LoVo (cell line): Measurements from ENCODE around the gene SLC66A1.

Experiments
- DNase-seq: peaks from one replicate; pipeline ENCODE4 v3.0.0-alpha.2; 2016; ENCODE audit warnings: low spot score

SLC66A1 gene

DNA sequence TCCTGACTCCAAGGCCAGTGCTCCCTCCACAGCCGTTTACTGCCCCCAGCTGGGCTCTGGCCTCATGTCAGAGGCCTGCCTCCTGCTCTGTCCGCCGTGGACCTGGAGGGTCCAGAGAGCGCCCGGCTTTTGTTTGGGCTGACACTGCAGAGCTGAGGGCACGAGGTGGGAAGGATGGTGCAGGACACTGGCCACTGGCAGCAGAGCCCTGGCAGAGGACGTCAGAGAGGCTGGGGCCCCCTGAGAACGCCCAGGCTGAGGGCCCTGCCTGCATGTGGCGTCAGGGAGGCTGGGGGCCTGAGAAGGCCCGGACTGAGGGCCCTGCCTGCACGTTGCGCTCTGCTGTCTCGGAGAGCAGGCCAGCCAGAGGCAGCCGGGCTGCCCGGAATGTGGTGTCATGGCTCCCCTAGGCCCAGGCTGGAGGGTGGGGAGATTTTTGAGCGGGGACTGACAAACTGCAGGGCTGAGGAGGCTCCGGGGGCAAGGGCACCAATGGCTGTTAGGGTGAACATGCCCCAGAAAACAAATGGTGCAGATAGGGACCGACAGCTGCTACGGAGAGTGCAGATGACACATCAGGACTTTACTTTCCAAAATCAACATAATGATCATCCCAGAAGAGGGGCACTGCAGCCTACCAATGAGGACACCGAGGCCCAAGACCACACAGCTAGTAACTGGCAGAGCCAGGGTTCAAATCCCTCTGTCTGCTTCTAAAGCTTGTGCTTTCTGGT lies 31.7 kb downstream of the SLC66A1 start:
- no peak for DNase-seq

DNA sequence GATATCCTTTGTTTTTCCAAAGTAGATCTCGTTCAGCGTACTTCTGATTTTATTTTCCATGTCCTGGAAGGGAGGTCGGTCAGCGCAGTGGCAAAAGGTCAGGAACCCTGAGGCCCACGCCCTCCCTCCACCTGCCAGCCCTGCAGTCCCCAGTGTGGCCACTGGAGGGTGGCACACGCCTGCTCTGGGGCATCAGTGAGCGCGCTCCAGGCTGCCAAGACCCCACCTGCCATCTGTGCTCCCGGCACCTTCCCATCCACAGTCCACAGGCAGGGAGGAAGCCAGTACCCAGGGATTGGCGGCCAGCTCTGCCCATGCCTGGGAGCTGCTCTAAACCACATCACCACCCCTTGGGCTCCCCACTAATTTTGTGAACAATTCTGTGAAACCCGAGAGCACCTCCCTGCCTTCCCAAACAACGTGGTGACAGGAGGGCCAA lies 32.3 kb downstream of the SLC66A1 start:
- DNase-seq: peak; percentile 5

DNA sequence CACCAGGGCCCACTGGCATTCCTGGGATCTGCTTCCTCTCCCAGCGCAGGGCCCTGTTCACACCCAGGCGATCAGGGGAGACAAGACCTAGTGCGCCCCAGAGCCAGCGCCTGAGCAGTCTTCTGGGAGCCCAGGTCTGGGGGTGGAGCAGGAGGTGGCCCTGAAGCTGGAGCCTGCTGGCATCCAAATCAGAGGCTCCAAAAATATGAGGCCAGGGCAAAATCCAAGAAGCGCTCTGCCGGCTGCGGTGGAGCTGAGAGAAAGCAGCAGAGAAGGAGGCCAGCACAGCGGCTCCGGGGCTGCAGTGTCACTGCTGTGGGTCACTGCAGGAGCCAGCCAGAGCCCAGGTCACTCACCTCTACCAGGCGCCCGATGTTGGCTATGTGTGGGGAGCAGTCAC lies 32.7 kb downstream of the SLC66A1 start:
- DNase-seq: no peak

DNA sequence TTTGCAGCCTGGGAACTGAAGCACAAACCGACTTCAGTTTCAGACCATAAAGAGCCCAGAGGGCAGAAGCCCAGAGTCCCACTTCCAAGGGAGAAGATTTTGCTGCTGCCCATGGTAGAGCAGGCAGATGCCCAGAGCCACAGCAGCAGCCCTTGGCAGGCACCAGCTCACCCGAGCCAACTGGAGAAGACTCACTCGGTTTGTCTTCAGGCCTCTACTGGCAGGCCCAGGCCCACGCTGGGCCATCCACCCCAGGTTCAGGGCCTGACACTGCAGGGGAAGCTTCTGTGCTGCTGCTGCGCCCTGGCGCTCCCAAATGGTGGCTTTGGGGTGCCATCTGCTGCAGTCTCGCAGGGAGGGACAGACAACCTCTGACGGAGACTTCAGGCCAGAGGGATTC lies 33.3 kb downstream of the SLC66A1 start:
- no peak for DNase-seq

DNA sequence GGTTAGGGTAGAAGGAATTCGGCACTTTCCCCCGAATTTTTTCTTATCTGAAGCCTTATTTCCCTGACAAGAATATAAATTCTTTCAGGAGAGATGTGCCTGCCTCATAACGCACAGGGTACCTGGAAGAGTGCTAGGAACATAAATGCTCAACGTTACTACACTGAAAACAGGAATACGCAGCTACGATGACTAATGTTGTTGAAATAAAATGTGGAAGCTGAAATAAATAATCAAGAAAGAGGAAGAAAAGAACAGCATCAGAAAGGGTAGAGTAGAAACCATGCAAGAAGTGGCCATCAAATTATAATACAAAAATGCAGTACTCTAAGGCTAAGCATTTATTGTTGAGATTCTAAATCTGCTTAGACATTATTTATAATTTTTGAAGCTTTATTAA lies 33.9 kb downstream of the SLC66A1 start:
- no peak for DNase-seq

DNA sequence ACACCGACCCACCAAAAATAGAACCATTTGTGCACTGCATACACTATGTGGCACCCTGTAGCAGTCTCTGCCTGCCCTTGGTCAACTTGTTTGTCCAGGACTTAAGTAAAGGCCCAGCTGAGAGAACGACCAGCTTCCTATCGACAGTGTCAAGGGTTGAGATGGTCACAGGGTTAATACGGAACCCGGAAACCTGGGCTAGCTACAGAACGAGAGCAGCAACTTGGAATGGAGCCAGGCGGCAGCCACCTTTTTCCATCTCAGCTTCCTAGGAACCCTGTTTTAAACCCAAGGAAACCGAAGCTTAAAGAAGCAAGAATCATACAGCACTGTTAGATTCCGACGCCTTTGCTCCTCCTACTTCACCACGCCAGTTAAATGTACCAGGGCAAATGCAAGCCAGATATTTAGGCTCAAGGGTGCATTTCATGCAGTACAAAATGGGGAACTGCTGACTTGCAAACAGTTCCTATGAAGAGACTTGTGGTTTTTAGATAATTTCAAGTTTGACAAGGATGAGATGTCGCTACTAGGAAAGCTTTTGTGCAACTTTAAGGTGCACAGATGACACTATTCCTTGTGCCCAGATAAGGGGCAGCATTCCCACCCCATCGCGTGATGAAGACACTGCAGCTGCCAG lies 35.5 kb downstream of the SLC66A1 start:
- no peak for DNase-seq

DNA sequence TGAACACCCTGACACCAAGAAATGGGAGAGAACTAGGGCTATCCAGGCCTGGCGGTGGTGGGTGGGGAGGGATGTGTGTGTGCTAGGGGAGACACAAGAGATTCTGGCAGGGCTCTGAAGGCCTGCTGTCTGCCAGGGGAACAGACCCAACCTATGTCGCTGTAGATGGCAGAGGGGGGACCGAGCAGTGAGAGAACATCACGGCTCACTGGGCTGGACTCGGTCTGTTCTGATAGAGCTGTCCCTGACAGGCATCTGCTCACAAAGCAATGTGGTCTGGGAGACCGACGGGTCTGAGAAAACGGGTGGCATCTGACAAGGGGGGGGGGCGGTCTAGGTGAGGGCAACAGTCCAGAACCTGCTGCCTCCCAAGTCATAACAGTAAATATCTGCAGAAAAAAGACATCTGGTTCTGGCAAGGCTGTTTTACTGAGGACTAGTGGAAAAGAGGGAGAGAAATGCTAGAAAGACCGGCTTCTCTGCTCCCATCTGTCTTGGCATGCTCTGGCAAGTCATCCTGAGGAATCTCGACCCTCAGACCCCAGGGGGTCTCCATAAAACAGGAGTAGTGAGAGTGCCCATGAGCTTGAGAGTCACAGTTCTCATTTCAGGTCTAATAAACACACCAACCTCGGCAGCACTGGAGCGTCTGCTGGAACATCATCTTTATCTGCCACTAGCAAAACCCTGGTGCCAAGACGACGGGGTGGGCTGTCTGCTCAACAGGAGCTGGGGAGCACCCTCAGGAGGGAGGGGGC lies 36.5 kb downstream of the SLC66A1 start:
- DNase-seq: no peak

DNA sequence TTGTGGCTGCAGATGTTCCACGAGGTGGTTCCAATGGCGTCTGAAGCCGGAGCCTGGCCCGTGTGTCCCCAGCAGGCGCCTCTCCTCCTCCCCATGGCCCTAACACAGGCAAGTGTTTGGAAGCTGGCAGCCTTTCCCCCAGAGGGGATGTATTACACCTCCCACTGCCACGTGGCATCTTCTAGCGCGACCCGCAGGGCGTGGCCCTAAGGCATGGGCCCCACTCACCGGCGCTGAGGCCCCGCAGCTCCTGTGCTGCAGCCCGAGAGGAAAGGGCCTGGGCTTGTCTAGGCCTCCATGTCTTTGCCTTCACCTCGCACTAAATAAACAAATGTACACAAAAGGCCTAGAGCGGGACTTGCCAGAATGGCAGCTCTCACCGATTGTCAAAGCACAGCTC lies 37.9 kb downstream of the SLC66A1 start:
- no peak for DNase-seq

DNA sequence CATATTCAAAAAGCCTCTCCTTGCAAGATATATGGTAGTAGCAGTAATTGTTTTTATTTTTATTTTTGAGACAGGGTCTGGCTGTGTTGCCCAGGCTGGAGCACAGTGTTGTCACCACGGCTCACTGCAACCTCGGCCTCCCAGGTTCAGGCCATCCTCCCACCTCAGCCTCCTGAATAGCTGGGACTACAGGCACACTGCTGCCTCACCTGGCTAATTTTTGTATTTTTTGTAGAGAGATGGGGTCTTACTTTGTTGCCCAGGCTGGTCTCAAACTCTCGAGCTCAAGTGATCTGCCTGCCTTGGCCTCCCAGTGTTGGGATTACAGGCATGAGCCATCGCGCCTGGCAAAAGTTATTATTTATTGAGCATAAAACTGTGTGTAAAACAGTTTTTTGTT lies 38.4 kb downstream of the SLC66A1 start:
- no peak for DNase-seq

DNA sequence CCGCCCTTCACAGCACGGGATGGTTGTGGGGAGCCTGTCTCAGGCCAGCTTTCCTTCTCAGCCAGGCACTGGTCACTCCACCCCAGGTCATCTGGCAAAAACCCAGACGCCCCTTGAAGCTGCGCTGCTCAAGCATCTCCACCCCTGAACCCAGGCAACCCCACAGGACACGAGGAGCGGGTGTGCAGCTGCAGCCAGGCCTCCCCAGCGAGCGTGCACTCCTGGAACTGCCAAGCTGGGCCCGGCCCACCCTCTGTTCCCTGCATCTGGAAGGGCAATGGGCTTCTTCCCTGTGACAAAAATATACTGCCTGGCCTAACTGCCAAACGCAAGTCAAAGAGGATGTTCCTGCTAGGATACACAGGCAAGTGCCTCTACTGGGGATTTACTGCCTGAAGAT lies 39.7 kb downstream of the SLC66A1 start:
- no peak for DNase-seq

DNA sequence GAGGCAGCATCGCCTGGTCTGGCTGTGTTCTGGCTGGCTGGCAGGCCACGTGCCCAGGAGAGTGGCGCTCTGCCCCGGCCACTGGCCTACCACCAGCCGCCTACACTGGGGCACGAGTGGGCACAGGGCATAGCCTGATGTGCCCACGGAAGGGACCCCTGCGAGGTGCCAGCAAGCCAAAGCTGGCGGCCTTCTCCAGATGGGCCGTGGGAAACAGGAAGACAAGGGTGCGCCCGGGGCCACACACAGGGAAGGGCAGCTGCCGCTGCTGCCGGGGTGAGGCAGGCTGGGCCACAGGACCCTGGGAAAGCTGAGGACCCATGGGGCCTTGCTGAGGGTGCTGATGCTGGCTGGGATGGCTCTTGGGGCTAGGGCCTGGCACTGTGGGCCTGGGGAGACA lies 40.7 kb downstream of the SLC66A1 start:
- DNase-seq: no peak

DNA sequence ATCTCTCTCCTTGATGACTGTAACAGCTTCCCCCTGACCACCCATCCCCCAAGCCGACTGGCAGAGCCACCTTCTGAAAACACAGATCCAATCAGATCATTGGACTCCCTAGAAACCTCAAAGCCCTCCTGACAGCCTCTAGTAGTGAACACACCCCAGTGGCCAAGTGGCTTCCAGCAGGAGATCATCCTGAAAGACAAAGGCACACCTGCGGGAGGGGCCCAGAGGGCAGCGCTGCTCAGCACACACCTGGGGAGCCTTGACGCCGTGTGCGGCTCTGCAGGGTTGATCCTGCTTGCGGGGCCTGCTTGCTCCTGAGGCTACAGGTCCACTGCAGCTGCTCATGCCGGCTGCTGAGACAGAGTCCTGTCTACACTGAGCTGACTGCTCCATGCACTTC lies 41.5 kb downstream of the SLC66A1 start:
- no peak for DNase-seq

DNA sequence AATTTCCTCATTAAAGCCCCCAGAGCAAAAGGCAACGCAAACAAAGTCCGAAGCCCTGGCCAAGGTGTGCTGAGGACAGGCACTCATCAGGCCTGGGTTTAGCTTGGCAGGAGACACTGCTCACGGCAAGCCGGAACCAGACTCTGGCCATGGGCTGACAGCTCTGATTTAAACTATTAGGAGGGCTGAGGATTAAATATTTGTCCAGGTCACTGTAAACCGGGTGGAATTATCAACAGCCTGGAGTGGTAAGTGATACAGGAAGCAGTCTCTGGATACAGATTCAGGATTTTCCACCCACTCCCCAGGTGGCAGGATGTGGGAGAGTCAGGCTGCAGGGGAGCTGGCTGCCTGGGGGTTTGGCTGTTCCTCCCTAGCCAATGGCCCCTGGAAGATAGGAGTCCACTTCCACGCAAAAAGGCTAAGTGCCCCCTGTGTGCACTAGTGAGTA lies 42.4 kb downstream of the SLC66A1 start:
- DNase-seq: no peak

DNA sequence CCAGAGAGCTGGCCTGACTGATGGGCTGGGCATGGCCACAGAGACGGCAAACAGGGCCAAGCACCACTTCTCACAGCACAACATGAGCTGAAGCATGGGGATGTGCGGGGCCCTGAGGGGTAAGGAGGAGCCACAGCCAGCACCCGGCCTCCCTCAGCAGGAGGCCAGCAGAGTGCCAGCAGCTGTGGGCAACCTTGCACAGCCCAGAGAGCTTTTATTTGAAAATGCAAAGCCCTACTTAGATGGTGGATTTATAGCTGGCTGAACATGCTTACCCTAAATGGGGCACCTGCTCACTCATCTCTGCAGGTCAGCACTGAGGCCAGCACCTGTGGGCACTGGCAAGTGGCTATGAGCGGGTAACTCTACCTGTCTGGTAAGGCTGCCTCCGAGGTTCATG lies 44.1 kb downstream of the SLC66A1 start:
- DNase-seq: no peak

DNA sequence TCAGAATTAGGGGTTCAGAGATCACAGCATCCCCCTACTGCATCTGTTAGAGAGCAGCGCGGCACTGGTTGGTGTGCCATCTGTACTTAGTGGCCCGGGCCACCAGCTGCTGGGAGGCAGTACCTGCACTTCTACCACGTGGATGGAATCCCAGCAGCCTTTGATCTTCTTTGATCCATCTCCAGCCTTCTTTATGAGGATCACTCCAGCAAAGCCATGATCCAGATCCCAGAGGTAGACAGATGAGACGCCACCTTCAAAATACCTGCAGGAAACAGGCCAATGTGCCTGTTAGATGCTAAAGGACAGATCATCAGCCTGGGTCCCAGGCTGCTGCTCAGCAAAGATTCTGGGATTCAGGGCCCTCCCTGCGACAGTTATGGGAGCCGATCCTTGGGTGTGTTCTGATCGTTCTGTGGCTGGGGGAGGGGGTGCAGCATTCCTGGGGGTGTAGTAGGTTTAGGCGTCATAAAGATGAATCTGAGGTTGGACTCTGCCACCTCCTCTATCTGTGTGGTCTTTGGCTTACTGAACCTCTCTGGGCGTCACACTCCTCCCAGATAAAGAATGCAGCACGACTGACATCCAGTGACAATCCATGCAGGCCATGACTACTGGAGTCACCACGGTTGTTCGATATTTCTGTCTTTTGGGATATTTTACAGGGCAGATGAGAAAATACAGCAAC lies 45.3 kb downstream of the SLC66A1 start:
- no peak for DNase-seq

DNA sequence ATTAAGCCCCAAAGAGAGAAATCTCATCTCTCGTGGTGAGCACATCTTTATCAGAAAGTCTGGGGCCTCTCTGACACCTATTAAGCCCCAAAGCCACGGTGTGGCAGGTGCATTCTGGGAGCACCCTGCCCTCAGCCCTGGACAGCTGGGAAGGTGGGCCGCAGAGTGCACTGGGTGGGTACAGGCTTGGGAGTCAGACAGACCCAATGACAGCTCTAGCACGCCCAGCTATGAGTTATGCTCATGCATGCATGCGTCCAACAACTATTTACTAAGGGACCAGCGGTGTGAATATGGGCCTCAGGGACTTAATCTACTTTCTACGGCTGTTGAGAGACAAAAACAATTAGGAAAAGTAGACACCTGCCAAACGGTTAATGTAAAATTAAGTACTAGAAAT lies 46.6 kb downstream of the SLC66A1 start:
- DNase-seq: no peak

DNA sequence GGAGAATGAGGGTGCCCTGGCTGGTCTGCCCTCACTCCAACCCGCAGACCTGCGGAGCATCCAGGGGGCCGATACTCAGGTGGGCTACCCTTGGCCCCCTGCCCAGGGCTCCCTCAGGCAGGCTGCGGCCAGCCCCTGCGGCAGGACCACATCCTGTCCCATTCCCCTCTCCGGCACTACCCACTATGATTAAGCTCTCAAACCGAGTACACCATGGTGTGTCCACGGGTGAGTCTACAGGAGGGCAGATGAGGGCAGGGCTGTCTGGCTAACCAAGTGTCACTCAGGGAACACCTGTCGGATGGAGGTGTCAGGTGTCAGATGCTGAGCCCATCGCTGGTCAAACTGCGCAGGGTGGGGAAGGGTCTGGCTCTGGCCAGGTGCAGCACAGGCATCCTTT lies 47.2 kb downstream of the SLC66A1 start:
- no peak for DNase-seq

DNA sequence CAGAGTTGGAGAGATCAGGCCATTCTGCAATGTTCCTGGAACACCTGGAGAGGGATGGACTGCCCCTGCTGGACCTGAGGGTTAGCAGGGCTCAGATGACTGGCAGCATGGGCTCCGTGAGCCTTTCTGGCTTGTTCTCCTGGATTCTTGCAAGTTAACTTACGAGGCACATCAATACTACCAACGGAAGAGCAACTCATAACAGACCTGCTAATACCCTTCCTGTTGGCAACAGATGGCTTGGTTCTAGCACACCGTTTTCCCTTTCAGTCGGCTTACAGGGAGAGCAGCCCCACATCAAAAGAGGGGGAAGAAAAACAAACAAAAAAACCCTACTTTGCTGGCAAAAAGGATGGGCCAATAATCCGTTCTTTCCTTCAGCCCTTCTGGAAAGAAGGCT lies 47.9 kb downstream of the SLC66A1 start:
- DNase-seq: no peak

DNA sequence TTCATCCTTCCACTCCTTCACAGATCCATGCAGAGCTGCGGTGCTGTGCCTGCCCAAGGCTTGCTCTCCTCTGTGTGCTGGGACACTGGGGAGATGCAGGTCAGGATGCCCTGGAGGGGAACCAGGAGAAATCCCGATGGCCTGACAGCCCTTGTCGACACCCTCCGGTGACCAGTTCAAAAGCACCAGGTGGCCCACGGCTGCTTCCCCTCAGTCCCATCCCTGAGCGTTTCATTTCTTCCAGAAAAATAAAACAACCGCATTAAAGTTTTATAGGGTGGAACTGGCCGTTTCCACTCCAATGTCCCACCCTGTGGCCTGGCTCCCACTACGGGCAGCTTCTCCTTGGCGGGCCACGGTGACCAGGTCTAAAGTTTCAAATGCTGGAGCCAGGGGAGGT lies 48.3 kb downstream of the SLC66A1 start:
- DNase-seq: no peak

DNA sequence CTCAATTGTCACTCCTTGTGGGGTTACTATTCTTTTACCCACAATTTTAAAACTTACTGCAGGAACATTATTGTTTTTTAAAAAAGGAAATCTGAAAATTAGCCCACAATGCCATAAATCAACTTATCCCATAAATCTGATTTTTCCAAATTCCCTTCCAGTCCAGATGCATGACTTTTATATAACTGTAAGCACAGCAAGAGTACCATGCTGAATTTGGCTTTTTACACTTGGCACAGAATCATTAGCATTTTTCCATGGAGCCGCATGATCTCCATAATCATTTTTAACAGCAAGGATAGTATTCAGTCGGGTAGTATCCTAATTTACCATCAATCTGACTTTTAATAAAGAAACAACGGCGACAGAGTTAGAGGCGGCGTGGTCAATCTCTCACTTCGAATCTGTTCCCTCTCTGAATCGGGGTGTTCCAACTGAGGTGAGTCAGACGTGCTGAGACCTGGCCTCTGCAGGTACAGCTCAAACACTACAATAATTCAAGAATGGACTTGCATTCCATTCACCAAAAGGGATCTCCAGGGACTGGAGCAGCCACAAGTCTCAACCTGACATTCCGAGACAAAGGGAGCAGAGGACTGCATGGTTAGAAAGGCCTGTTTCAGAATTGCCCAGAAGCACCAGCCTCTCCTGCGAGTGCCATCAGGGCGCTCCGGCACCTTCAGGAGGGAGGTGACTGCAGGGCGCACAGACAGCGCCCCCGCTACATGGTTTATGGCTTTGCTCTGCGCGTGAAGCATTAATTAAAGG lies 48.9 kb downstream of the SLC66A1 start:
- no peak for DNase-seq

DNA sequence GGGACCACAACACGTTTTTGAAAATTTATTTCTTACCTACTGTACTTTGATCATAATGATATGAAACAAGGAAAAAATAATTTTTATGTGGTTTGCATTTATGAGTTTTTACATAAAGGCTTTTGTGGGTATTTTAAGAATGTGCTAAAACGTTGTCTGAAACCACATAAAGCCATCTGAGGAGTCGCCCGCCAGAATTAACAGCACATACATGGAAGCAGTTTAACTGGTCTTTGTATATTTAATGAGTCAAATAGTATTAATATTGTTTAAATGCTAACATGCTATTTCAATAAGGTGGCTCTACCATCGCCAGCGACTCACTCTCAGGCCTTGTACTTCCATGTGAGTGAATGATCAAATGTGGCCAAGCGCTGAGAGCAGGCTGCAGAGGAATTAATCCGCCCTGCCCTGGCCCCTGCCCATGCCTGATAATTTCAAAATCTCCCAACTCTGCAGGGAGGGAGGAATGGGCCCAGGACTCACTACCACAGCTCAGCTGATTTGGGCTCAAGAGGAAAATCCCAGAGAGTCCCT lies 49.6 kb downstream of the SLC66A1 start:
- DNase-seq: no peak
